ENCODE results near the gene FHIT.
A peak's percentile ranks its signal among the peaks of the same experiment; 100 is the strongest.

Gene FHIT

GRCh38 chr3:61268644-61269043, 17.4 kb upstream of the FHIT start:
- no peaks in the 10 kb centered on the region for H3K27me3 ChIP-seq (ENCODE audit: control insufficient read depth in 1 of 2, insufficient read depth in 2 of 2, low read length in 2 of 2)
- H3K4me1 ChIP-seq (ENCODE audit: control insufficient read depth in 1 of 2, insufficient read depth in 2 of 2, low read length in 2 of 2): peaks cover 6 to 7% of the 10 kb centered on the region in 2 donors
- no peaks in the 10 kb centered on the region for H3K36me3 ChIP-seq (ENCODE audit: control insufficient read depth in 1 of 2, insufficient read depth in 2 of 2, low read length in 2 of 2)
- H3K9me3 ChIP-seq (ENCODE audit: control insufficient read depth in 1 of 2, low read length in 2 of 2): no peaks in the 10 kb centered on the region
- H3K27ac ChIP-seq (ENCODE audit: low read depth, low read length): no peak overlapping the region
- H3K4me3 ChIP-seq (ENCODE audit: low read depth in 1 of 2, low read length in 2 of 2): no peak overlapping the region
- H3K9ac ChIP-seq (ENCODE audit: low read depth in 1 of 2, low read length in 2 of 2): no peak overlapping the region

- Histone ChIP-seq H3K27ac (ENCODE audit: low read depth, low read length) (no peak overlapping the region), H3K4me1 (ENCODE audit: control insufficient read depth in 1 of 2, insufficient read depth in 2 of 2, low read length in 2 of 2) (peaks cover 6 to 7% of the 10 kb centered on the region in 2 donors), H3K9ac (ENCODE audit: low read depth in 1 of 2, low read length in 2 of 2) (no peak overlapping the region), H3K27me3 (ENCODE audit: control insufficient read depth in 1 of 2, insufficient read depth in 2 of 2, low read length in 2 of 2) (no peaks in the 10 kb centered on the region), H3K4me3 (ENCODE audit: low read depth in 1 of 2, low read length in 2 of 2) (no peak overlapping the region), H3K36me3 (ENCODE audit: control insufficient read depth in 1 of 2, insufficient read depth in 2 of 2, low read length in 2 of 2) (no peaks in the 10 kb centered on the region), H3K9me3 (ENCODE audit: control insufficient read depth in 1 of 2, low read length in 2 of 2) (no peaks in the 10 kb centered on the region)
Measured at GRCh38 chr3:61264281-61264680, 13.0 kb upstream of the FHIT start.

- Histone ChIP-seq H3K27me3 (ENCODE audit: control insufficient read depth in 1 of 2, insufficient read depth in 2 of 2, low read length in 2 of 2) (no peaks in the 10 kb centered on the region), H3K36me3 (ENCODE audit: control insufficient read depth in 1 of 2, insufficient read depth in 2 of 2, low read length in 2 of 2) (no peaks in the 10 kb centered on the region), H3K4me3 (ENCODE audit: low read depth in 1 of 2, low read length in 2 of 2) (no peak overlapping the region), H3K9me3 (ENCODE audit: control insufficient read depth in 1 of 2, low read length in 2 of 2) (no peaks in the 10 kb centered on the region), H3K4me1 (ENCODE audit: control insufficient read depth in 1 of 2, insufficient read depth in 2 of 2, low read length in 2 of 2) (peaks cover 3 to 6% of the 10 kb centered on the region in 2 donors), H3K9ac (ENCODE audit: low read depth in 1 of 2, low read length in 2 of 2) (no peak overlapping the region), H3K27ac (ENCODE audit: low read depth, low read length) (no peak overlapping the region)
Measured at GRCh38 chr3:61257148-61257547, 5.9 kb upstream of the FHIT start.

GRCh38 chr3:61253756-61254155, 2.5 kb upstream of the FHIT start:
- Histone ChIP-seq H3K36me3 (ENCODE audit: control insufficient read depth in 1 of 2, insufficient read depth in 2 of 2, low read length in 2 of 2) (no peaks in the 10 kb centered on the region), H3K9ac (ENCODE audit: low read depth in 1 of 2, low read length in 2 of 2) (no peak overlapping the region)

GRCh38 chr3:61252836-61253235, 1.6 kb upstream of the FHIT start:
- Histone ChIP-seq H3K4me3 (ENCODE audit: low read depth in 1 of 2, low read length in 2 of 2) (no peak overlapping the region), H3K27me3 (ENCODE audit: control insufficient read depth in 1 of 2, insufficient read depth in 2 of 2, low read length in 2 of 2) (no peaks in the 10 kb centered on the region), H3K9me3 (ENCODE audit: control insufficient read depth in 1 of 2, low read length in 2 of 2) (no peaks in the 10 kb centered on the region), H3K9ac (ENCODE audit: low read depth in 1 of 2, low read length in 2 of 2) (no peak overlapping the region), H3K27ac (ENCODE audit: low read depth, low read length) (no peak overlapping the region), H3K4me1 (ENCODE audit: control insufficient read depth in 1 of 2, insufficient read depth in 2 of 2, low read length in 2 of 2) (peaks cover 8 to 9% of the 10 kb centered on the region in 2 donors), H3K36me3 (ENCODE audit: control insufficient read depth in 1 of 2, insufficient read depth in 2 of 2, low read length in 2 of 2) (no peaks in the 10 kb centered on the region)

More at GRCh38 chr3:61253756-61254155, 2.5 kb upstream of the FHIT start:
- Histone ChIP-seq H3K4me1 (ENCODE audit: control insufficient read depth in 1 of 2, insufficient read depth in 2 of 2, low read length in 2 of 2) (peaks cover 8 to 9% of the 10 kb centered on the region in 2 donors), H3K9me3 (ENCODE audit: control insufficient read depth in 1 of 2, low read length in 2 of 2) (no peaks in the 10 kb centered on the region), H3K4me3 (ENCODE audit: low read depth in 1 of 2, low read length in 2 of 2) (no peak overlapping the region), H3K27ac (ENCODE audit: low read depth, low read length) (no peak overlapping the region), H3K27me3 (ENCODE audit: control insufficient read depth in 1 of 2, insufficient read depth in 2 of 2, low read length in 2 of 2) (no peaks in the 10 kb centered on the region)

- Histone ChIP-seq H3K27ac (ENCODE audit: low read depth, low read length) (peak overlapping the region; percentile 66), H3K4me3 (ENCODE audit: low read depth in 1 of 2, low read length in 2 of 2) (peak overlapping the region; percentile 70 to 80), H3K9ac (ENCODE audit: low read depth in 1 of 2, low read length in 2 of 2) (peak overlapping the region; percentile 63 to 65), H3K27me3 (ENCODE audit: control insufficient read depth in 1 of 2, insufficient read depth in 2 of 2, low read length in 2 of 2) (no peaks in the 10 kb centered on the region), H3K4me1 (ENCODE audit: control insufficient read depth in 1 of 2, insufficient read depth in 2 of 2, low read length in 2 of 2) (peaks cover 8 to 9% of the 10 kb centered on the region in 2 donors), H3K36me3 (ENCODE audit: control insufficient read depth in 1 of 2, insufficient read depth in 2 of 2, low read length in 2 of 2) (no peaks in the 10 kb centered on the region), H3K9me3 (ENCODE audit: control insufficient read depth in 1 of 2, low read length in 2 of 2) (no peaks in the 10 kb centered on the region)
Measured at GRCh38 chr3:61250784-61251173, 473 bp downstream of the FHIT start.

- Histone ChIP-seq H3K9ac (ENCODE audit: low read depth in 1 of 2, low read length in 2 of 2) (no peak overlapping the region), H3K27me3 (ENCODE audit: control insufficient read depth in 1 of 2, insufficient read depth in 2 of 2, low read length in 2 of 2) (no peaks in the 10 kb centered on the region), H3K4me1 (ENCODE audit: control insufficient read depth in 1 of 2, insufficient read depth in 2 of 2, low read length in 2 of 2) (peaks cover 8 to 9% of the 10 kb centered on the region in 2 donors), H3K9me3 (ENCODE audit: control insufficient read depth in 1 of 2, low read length in 2 of 2) (no peaks in the 10 kb centered on the region), H3K36me3 (ENCODE audit: control insufficient read depth in 1 of 2, insufficient read depth in 2 of 2, low read length in 2 of 2) (no peaks in the 10 kb centered on the region), H3K4me3 (ENCODE audit: low read depth in 1 of 2, low read length in 2 of 2) (no peak overlapping the region), H3K27ac (ENCODE audit: low read depth, low read length) (no peak overlapping the region)
Measured at GRCh38 chr3:61248496-61248895, 2.8 kb downstream of the FHIT start.

GRCh38 chr3:61247191-61247590, 4.1 kb downstream of the FHIT start:
- H3K27me3 ChIP-seq (ENCODE audit: control insufficient read depth in 1 of 2, insufficient read depth in 2 of 2, low read length in 2 of 2): no peaks in the 10 kb centered on the region
- no peak overlapping the region for H3K9ac ChIP-seq (ENCODE audit: low read depth in 1 of 2, low read length in 2 of 2)
- no peak overlapping the region for H3K4me3 ChIP-seq (ENCODE audit: low read depth in 1 of 2, low read length in 2 of 2)
- H3K9me3 ChIP-seq (ENCODE audit: control insufficient read depth in 1 of 2, low read length in 2 of 2): no peaks in the 10 kb centered on the region
- peaks cover 3 to 7% of the 10 kb centered on the region in 2 donors for H3K4me1 ChIP-seq (ENCODE audit: control insufficient read depth in 1 of 2, insufficient read depth in 2 of 2, low read length in 2 of 2)
- no peak overlapping the region for H3K27ac ChIP-seq (ENCODE audit: low read depth, low read length)
- H3K36me3 ChIP-seq (ENCODE audit: control insufficient read depth in 1 of 2, insufficient read depth in 2 of 2, low read length in 2 of 2): no peaks in the 10 kb centered on the region

GRCh38 chr3:61239871-61240270, 11.4 kb downstream of the FHIT start:
- H3K9ac ChIP-seq (ENCODE audit: low read depth in 1 of 2, low read length in 2 of 2): no peak overlapping the region
- no peaks in the 10 kb centered on the region for H3K9me3 ChIP-seq (ENCODE audit: control insufficient read depth in 1 of 2, low read length in 2 of 2)
- H3K4me1 ChIP-seq (ENCODE audit: control insufficient read depth in 1 of 2, insufficient read depth in 2 of 2, low read length in 2 of 2): peaks cover 0 to 3% of the 10 kb centered on the region in 2 donors
- no peaks in the 10 kb centered on the region for H3K27me3 ChIP-seq (ENCODE audit: control insufficient read depth in 1 of 2, insufficient read depth in 2 of 2, low read length in 2 of 2)
- no peak overlapping the region for H3K27ac ChIP-seq (ENCODE audit: low read depth, low read length)
- H3K4me3 ChIP-seq (ENCODE audit: low read depth in 1 of 2, low read length in 2 of 2): no peak overlapping the region
- no peaks in the 10 kb centered on the region for H3K36me3 ChIP-seq (ENCODE audit: control insufficient read depth in 1 of 2, insufficient read depth in 2 of 2, low read length in 2 of 2)

GRCh38 chr3:61237858-61238257, 13.4 kb downstream of the FHIT start:
- H3K9ac ChIP-seq (ENCODE audit: low read depth in 1 of 2, low read length in 2 of 2): no peak overlapping the region
- no peaks in the 10 kb centered on the region for H3K36me3 ChIP-seq (ENCODE audit: control insufficient read depth in 1 of 2, insufficient read depth in 2 of 2, low read length in 2 of 2)
- no peak overlapping the region for H3K4me3 ChIP-seq (ENCODE audit: low read depth in 1 of 2, low read length in 2 of 2)
- H3K9me3 ChIP-seq (ENCODE audit: control insufficient read depth in 1 of 2, low read length in 2 of 2): no peaks in the 10 kb centered on the region
- H3K4me1 ChIP-seq (ENCODE audit: control insufficient read depth in 1 of 2, insufficient read depth in 2 of 2, low read length in 2 of 2): peaks cover 0 to 3% of the 10 kb centered on the region in 2 donors
- H3K27me3 ChIP-seq (ENCODE audit: control insufficient read depth in 1 of 2, insufficient read depth in 2 of 2, low read length in 2 of 2): no peaks in the 10 kb centered on the region
- H3K27ac ChIP-seq (ENCODE audit: low read depth, low read length): no peak overlapping the region

- Histone ChIP-seq H3K36me3 (ENCODE audit: control insufficient read depth in 1 of 2, insufficient read depth in 2 of 2, low read length in 2 of 2) (no peaks in the 10 kb centered on the region), H3K9ac (ENCODE audit: low read depth in 1 of 2, low read length in 2 of 2) (no peak overlapping the region), H3K27ac (ENCODE audit: low read depth, low read length) (no peak overlapping the region)
Measured at GRCh38 chr3:61236556-61236955, 14.7 kb downstream of the FHIT start.

More at GRCh38 chr3:61236556-61236955, 14.7 kb downstream of the FHIT start:
- peaks cover 0 to 3% of the 10 kb centered on the region in 2 donors for H3K4me1 ChIP-seq (ENCODE audit: control insufficient read depth in 1 of 2, insufficient read depth in 2 of 2, low read length in 2 of 2)
- H3K9me3 ChIP-seq (ENCODE audit: control insufficient read depth in 1 of 2, low read length in 2 of 2): no peaks in the 10 kb centered on the region
- no peak overlapping the region for H3K4me3 ChIP-seq (ENCODE audit: low read depth in 1 of 2, low read length in 2 of 2)
- no peaks in the 10 kb centered on the region for H3K27me3 ChIP-seq (ENCODE audit: control insufficient read depth in 1 of 2, insufficient read depth in 2 of 2, low read length in 2 of 2)

All from duodenal mucosa (tissue), 2 donors.